Placental pericyte (primary cell): Measurements from ENCODE around the gene HEY2. TPM values are rescaled to one million over a fixed set of nuclear protein-coding genes. Genes with fewer than 3 reads are reported as not detected.

Source experiments
- total RNA-seq: library from RNA; depleted of rRNA; stranded (reverse); fragments of >200 nt; gene quantifications from 2 replicates; pipeline ENCODE4 v1.2.3, GENCODE V29; 2012

The HEY2 gene
- total RNA-seq: under 0.01 TPM in 1 of 2 replicates, not detected in the other

GRCh38 chr6:125749173-125749864 is at the start of gene HEY2:
Gene HEY2 (plus strand): TSS chr6:125749632. CDS start chr6:125749777, 145 bp downstream.

GRCh38 chr6:125790358-125791150 is 41.1 kb downstream of the HEY2 start, which contains the start of gene NCOA7:
Gene NCOA7 (plus strand): TSS chr6:125790960. CDS start chr6:125815355, 24,395 bp downstream.

Other genes with a start within 250 kb of the HEY2 start
- 24.6 and 133 TPM in 2 replicates for gene NCOA7, start 41.3 kb downstream of the HEY2 start, total RNA-seq
- 19.2 and 29.8 TPM in 2 replicates for gene HINT3, start 207.1 kb downstream of the HEY2 start, total RNA-seq
- 21.8 and 32.2 TPM in 2 replicates for gene TRMT11, start 236.9 kb downstream of the HEY2 start, total RNA-seq